SH-SY5Y (cell line): ENCODE results near the gene PSD4.

Source experiments
- GATA2 ChIP-seq: IDR thresholded peaks from 2 replicates; pipeline ENCODE4 v1.6.1; 2011; ENCODE audit warnings: mild to moderate bottlenecking, low read depth, low read length
- GATA3 ChIP-seq: IDR thresholded peaks from 2 replicates; pipeline ENCODE4 v1.6.1; 2011; ENCODE audit warnings: low read depth, mild to moderate bottlenecking, low read length, moderate library complexity

DNA sequence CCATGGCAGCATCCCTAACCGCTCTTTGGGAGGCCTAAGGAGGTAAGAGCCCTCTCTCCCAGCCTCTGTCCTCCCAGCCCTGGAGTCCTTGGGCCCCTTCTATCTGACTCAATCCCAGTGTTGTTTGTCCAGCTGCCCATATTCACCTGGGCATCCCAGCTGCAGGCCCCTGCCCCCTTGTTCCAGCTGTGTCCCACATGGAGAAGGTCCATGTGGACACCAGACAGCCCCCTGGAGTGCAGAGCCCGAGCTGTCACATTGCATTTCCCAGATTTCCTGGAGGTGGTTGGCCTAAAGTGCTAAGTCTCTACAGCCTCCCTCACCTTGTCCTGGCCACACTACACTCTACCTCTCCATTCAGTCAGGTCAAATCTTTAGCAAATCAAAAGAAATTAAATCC lies 42.5 kb downstream of the PSD4 start:
- no peak for TF ChIP-seq GATA2
- no peak for TF ChIP-seq GATA3
